ENCODE measurements around the gene ADGRL2. TPM values are rescaled to one million over a fixed set of nuclear protein-coding genes. Genes with fewer than 3 reads are reported as not detected.

The ADGRL2 gene
- total RNA-seq, 1 experiment from 2014 or later, result 0.20 TPM

DNA sequence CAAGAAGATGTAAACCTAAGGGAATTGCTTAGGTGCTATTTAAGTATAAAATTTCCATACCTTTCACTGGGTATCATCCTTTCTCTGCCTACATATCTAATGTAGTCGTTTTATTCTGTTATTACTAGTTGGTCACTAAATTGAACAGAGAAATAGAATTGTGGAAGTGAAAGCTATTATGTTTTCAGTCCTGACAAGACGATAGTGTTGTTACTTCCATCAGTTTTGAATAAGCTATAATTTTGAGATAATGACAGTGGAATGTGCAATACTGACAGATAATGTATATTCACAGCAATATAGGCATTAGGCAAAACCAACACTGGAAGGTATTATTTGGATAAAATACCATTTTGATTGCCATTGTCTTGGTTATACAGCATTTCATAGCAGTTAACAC is 181.8 kb downstream of the ADGRL2 start:
- no peak overlapping the region for H3K4me2 ChIP-seq (ENCODE audit: low read length)
- intact Hi-C loops (cut with micrococcal nuclease), result no loop called here
- H3K4me1 ChIP-seq (ENCODE audit: control insufficient read depth in 1 of 2, insufficient read depth in 2 of 2, low read length in 2 of 2), result no peaks in the 10 kb centered on the region
- ChIA-PET POLR2A (no interaction called here), CTCF (no interaction called here), RAD21 (ENCODE audit: low non-redundant PET in 1 of 2, low total read pairs in 2 of 2, uncharacterized antibody in 2 of 2, unreplicated experiment in 2 of 2) (no interaction called here)
- no peaks in the 10 kb centered on the region for H4K20me1 ChIP-seq (ENCODE audit: insufficient read depth)
- H3K4me3 ChIP-seq (replicated peaks in 1 of 2; ENCODE audit: low read depth in 1 of 2, low read length in 2 of 2), result no peak overlapping the region
- no peaks in the 10 kb centered on the region for H3K36me3 ChIP-seq (ENCODE audit: control insufficient read depth in 1 of 2, insufficient read depth in 2 of 2, low read length in 2 of 2)
- H3K9me3 ChIP-seq (ENCODE audit: control insufficient read depth in 1 of 2, insufficient read depth in 1 of 2, low read depth in 1 of 2, low read length in 2 of 2), result no peaks in the 10 kb centered on the region; a peak in 1 of 4 replicates
- TF ChIP-seq POLR2AphosphoS5 (IDR thresholded peaks at IDR 0.05; ENCODE audit: low read depth, low read length) (no peak), SRF (IDR thresholded peaks at IDR 0.05; ENCODE audit: low read depth) (no peak), POLR2A (IDR thresholded peaks at IDR 0.05; ENCODE audit: borderline replicate concordance, extremely low read depth, insufficient read depth, insufficient read length) (no peak), ZNF274 (IDR thresholded peaks at IDR 0.05; ENCODE audit: low read depth, low read length) (no peak), SP1 (IDR thresholded peaks at IDR 0.05; ENCODE audit: low read depth) (no peak), JUND (IDR thresholded peaks at IDR 0.05) (no peak), EZH2phosphoT487 (IDR thresholded peaks at IDR 0.05; ENCODE audit: borderline replicate concordance) (no peak), EGR1 (IDR thresholded peaks at IDR 0.05; ENCODE audit: low read depth) (no peak), ELF1 (IDR thresholded peaks at IDR 0.05; ENCODE audit: borderline replicate concordance, low read depth) (no peak), YY1 (IDR thresholded peaks at IDR 0.05; ENCODE audit: extremely low read depth, insufficient replicate concordance, low read depth, low read length) (no peak), SIN3A (IDR thresholded peaks at IDR 0.05; ENCODE audit: low read depth) (no peak), RAD21 (IDR thresholded peaks at IDR 0.05; ENCODE audit: low read depth) (no peak), CBX3 (IDR thresholded peaks at IDR 0.05; ENCODE audit: low read depth) (no peak)
- TF ChIP-seq, protein P1, sequence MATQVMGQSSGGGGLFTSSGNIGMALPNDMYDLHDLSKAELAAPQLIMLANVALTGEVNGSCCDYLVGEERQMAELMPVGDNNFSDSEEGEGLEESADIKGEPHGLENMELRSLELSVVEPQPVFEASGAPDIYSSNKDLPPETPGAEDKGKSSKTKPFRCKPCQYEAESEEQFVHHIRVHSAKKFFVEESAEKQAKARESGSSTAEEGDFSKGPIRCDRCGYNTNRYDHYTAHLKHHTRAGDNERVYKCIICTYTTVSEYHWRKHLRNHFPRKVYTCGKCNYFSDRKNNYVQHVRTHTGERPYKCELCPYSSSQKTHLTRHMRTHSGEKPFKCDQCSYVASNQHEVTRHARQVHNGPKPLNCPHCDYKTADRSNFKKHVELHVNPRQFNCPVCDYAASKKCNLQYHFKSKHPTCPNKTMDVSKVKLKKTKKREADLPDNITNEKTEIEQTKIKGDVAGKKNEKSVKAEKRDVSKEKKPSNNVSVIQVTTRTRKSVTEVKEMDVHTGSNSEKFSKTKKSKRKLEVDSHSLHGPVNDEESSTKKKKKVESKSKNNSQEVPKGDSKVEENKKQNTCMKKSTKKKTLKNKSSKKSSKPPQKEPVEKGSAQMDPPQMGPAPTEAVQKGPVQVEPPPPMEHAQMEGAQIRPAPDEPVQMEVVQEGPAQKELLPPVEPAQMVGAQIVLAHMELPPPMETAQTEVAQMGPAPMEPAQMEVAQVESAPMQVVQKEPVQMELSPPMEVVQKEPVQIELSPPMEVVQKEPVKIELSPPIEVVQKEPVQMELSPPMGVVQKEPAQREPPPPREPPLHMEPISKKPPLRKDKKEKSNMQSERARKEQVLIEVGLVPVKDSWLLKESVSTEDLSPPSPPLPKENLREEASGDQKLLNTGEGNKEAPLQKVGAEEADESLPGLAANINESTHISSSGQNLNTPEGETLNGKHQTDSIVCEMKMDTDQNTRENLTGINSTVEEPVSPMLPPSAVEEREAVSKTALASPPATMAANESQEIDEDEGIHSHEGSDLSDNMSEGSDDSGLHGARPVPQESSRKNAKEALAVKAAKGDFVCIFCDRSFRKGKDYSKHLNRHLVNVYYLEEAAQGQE (IDR thresholded peaks at IDR 0.05; ENCODE audit: low read depth), result no peak
- TF ChIP-seq, protein P2, sequence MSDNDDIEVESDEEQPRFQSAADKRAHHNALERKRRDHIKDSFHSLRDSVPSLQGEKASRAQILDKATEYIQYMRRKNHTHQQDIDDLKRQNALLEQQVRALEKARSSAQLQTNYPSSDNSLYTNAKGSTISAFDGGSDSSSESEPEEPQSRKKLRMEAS (IDR thresholded peaks at IDR 0.05), result no peak
- TF ChIP-seq, protein P3, sequence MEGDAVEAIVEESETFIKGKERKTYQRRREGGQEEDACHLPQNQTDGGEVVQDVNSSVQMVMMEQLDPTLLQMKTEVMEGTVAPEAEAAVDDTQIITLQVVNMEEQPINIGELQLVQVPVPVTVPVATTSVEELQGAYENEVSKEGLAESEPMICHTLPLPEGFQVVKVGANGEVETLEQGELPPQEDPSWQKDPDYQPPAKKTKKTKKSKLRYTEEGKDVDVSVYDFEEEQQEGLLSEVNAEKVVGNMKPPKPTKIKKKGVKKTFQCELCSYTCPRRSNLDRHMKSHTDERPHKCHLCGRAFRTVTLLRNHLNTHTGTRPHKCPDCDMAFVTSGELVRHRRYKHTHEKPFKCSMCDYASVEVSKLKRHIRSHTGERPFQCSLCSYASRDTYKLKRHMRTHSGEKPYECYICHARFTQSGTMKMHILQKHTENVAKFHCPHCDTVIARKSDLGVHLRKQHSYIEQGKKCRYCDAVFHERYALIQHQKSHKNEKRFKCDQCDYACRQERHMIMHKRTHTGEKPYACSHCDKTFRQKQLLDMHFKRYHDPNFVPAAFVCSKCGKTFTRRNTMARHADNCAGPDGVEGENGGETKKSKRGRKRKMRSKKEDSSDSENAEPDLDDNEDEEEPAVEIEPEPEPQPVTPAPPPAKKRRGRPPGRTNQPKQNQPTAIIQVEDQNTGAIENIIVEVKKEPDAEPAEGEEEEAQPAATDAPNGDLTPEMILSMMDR (IDR thresholded peaks at IDR 0.05 in 2 of 3, conservative IDR thresholded peaks at IDR 0.05 in 1 of 3; ENCODE audit: borderline replicate concordance in 1 of 3, insufficient read depth in 1 of 3, low read depth in 2 of 3, low read length in 2 of 3), result no peak
- TF ChIP-seq, protein P4, sequence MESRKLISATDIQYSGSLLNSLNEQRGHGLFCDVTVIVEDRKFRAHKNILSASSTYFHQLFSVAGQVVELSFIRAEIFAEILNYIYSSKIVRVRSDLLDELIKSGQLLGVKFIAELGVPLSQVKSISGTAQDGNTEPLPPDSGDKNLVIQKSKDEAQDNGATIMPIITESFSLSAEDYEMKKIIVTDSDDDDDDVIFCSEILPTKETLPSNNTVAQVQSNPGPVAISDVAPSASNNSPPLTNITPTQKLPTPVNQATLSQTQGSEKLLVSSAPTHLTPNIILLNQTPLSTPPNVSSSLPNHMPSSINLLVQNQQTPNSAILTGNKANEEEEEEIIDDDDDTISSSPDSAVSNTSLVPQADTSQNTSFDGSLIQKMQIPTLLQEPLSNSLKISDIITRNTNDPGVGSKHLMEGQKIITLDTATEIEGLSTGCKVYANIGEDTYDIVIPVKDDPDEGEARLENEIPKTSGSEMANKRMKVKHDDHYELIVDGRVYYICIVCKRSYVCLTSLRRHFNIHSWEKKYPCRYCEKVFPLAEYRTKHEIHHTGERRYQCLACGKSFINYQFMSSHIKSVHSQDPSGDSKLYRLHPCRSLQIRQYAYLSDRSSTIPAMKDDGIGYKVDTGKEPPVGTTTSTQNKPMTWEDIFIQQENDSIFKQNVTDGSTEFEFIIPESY (IDR thresholded peaks at IDR 0.05; ENCODE audit: extremely low read depth, insufficient replicate concordance, low read length), result no peak
- H2AFZ ChIP-seq (ENCODE audit: low read depth, low read length, poor library complexity, severe bottlenecking), result no peak overlapping the region
- H3K27ac ChIP-seq (ENCODE audit: low read depth, low read length), result no peak overlapping the region
- no peaks in the 10 kb centered on the region for H3K27me3 ChIP-seq (ENCODE audit: insufficient read depth, low read length)
- H3K9me2 ChIP-seq (ENCODE audit: insufficient read depth), result no peaks in the 10 kb centered on the region
- H3K79me2 ChIP-seq (ENCODE audit: insufficient read depth, low read length), result no peaks in the 10 kb centered on the region
- no peak for ATAC-seq
- no peak overlapping the region for H3K9ac ChIP-seq (ENCODE audit: low read length)
- no TSS peak for BruUV-seq (replicated peaks)
- no peak for DNase-seq (ENCODE audit: low read depth, low spot score)
